Activated T-helper 2 cell treated with anti-CD3 and anti-CD28 coated beads, Interferon-gamma antibody, Interleukin-2, Interleukin-4, amounts not matched to agents 10 μg/mL and 5 μg/mL and 100 μg/mL, durations not matched to agents 14 hours and 24 hours and 36 hours (primary cell): ENCODE data around the gene BABAM2. TPM values are rescaled to one million over a fixed set of nuclear protein-coding genes. Genes with fewer than 3 reads are reported as not detected.
A peak's percentile ranks its signal among the peaks of the same experiment; 100 is the strongest.
"Not testable (repeated sequence)": the region's sequence is repeated elsewhere in the genome, so short reads cannot be mapped to it uniquely, and the experiment has no call there.

ENCODE experiments used
- DNase-seq: peaks from one replicate; pipeline ENCODE4 v3.0.0; 2021; ENCODE audit warnings: low spot score
- H3K27ac Mint-ChIP-seq: one replicate; pipeline ENCODE4 v1.8.0; 2021; ENCODE audit warnings: mixed read lengths
- H3K27me3 Mint-ChIP-seq: one replicate; pipeline ENCODE4 v1.8.0; 2021; ENCODE audit warnings: low read depth, mixed read lengths
- H3K36me3 Mint-ChIP-seq: one replicate; pipeline ENCODE4 v1.8.0; 2021; ENCODE audit warnings: low read depth, mixed read lengths
- H3K4me1 Mint-ChIP-seq: one replicate; pipeline ENCODE4 v1.8.0; 2021; ENCODE audit warnings: low read depth, mixed read lengths
- H3K4me3 Mint-ChIP-seq: one replicate; pipeline ENCODE4 v1.8.0; 2021; ENCODE audit warnings: low read depth, mild to moderate bottlenecking, moderate library complexity, mixed read lengths
- H3K9me3 Mint-ChIP-seq: one replicate; pipeline ENCODE4 v1.8.0; 2021; ENCODE audit warnings: mixed read lengths
- intact Hi-C: fragments of 100-400 bp; cut with micrococcal nuclease; formaldehyde crosslinking; loops from one replicate; pipeline ENCODE4 v1.15.1; 2023
- total RNA-seq: library from RNA; stranded (reverse); gene quantifications from 2 replicates; pipeline ENCODE4 v1.2.3, GENCODE V29; 2022

BABAM2 gene
- total RNA-seq, 1 donor from 2014 or later = 49.0 TPM

DNA sequence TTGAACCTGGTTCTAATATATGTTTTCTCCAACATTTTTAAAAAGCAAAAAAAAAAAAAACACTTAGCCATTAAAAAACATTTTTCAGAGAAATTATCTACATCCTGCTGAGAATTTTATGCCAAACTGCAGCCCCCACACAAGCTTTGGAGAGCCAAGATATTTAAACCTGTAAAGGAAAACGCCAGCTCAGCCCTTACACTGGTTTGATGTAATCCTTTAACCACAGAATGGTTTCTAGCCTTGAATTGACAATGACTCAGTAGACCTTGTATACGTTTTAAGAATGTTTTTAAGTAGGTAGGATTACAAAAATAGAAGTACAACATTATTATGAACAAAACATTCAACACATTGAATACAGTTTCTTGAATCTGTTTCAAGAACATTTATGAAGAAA, 113.6 kb downstream of the BABAM2 start:
- H3K9me3 Mint-ChIP-seq = no peaks in the 10 kb centered on the region
- H3K4me3 Mint-ChIP-seq = no peak overlapping the region
- DNase-seq = no peak
- H3K4me1 Mint-ChIP-seq = peaks cover 29% of the 10 kb centered on the region
- peaks cover 25% of the 10 kb centered on the region for H3K36me3 Mint-ChIP-seq
- intact Hi-C loops = loop anchor here (1.0 kb wide), 1 partner anchor 48 kb away; no protein-coding TSS in a partner anchor
- H3K27ac Mint-ChIP-seq = peak overlapping the region; percentile 38
- H3K27me3 Mint-ChIP-seq = no peaks in the 10 kb centered on the region

DNA sequence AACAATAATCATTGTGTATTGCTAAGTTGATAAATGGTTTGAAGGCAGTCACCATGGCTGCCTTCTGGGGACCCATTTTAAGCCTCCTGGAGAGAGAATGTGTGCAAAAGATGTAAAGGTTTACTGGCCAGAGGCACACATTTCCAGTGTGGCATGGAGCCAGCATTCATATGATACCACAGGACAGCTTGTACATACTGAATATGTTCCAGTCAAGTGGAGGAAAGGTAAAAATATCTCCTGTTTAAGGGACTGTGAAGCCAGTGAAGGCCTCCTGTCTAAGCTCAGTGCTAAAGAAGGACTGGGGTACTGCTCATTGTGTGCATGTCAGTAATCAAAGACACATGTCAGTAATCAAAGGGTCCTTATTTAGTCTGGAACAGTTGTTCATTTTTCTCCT, 119.2 kb downstream of the BABAM2 start:
- Mint-ChIP-seq H3K36me3 (peaks cover 13% of the 10 kb centered on the region), H3K9me3 (no peaks in the 10 kb centered on the region), H3K27ac (no peak overlapping the region), H3K4me3 (no peak overlapping the region), H3K27me3 (no peaks in the 10 kb centered on the region), H3K4me1 (peaks cover 5% of the 10 kb centered on the region)
- no peak for DNase-seq
- intact Hi-C loops = no loop called here

DNA sequence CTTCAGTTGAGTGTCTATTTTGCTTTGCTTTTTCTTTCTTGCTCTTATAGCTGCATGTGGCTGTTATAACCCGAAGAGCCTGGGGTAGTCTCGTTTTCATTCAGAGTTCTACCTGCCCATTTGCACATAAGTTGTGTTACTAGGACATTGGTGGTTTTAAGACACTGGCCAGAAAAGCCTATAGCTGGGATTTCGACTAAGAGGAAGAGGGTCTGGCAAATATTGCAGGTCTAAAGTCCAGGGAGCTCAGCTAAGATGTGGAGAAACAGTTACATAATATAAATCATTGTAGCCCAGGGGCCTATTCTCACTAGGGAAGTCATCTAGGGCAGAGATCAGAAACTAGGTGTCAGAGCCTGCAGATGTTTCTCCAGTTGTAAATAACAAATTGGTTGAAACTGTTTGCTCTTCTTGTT, 120.8 kb downstream of the BABAM2 start:
- H3K4me3 Mint-ChIP-seq = no peak overlapping the region
- intact Hi-C loops = no loop called here
- H3K4me1 Mint-ChIP-seq = peaks cover 2% of the 10 kb centered on the region
- H3K9me3 Mint-ChIP-seq = no peaks in the 10 kb centered on the region
- H3K36me3 Mint-ChIP-seq = peaks cover 16% of the 10 kb centered on the region
- H3K27me3 Mint-ChIP-seq = no peaks in the 10 kb centered on the region
- DNase-seq = no peak
- H3K27ac Mint-ChIP-seq = no peak overlapping the region

DNA sequence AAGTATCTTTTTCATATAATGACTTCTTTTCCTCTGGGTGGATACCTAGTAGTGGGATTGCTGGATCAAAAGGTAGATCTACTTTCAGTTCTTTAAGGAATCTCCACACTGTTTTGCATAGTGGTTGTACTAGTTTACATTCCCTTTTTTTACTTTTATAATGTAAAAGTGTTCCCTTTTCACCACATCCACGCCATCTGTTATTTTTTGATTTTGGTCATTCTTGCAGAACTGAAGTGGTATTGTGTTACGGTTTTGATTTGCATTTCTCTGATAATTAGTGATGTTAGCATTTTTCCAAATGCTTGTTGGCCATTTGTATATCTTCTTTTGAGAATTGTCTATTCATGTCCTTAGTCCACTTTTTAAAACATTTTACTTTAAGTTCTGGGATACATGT, 127.9 kb downstream of the BABAM2 start:
- DNase-seq, H3K4me3 Mint-ChIP-seq, H3K27ac Mint-ChIP-seq, intact Hi-C loops, H3K9me3 Mint-ChIP-seq, H3K27me3 Mint-ChIP-seq, H3K4me1 Mint-ChIP-seq: not testable (repeated sequence)
- H3K36me3 Mint-ChIP-seq = peaks cover 16% of the 10 kb centered on the region

DNA sequence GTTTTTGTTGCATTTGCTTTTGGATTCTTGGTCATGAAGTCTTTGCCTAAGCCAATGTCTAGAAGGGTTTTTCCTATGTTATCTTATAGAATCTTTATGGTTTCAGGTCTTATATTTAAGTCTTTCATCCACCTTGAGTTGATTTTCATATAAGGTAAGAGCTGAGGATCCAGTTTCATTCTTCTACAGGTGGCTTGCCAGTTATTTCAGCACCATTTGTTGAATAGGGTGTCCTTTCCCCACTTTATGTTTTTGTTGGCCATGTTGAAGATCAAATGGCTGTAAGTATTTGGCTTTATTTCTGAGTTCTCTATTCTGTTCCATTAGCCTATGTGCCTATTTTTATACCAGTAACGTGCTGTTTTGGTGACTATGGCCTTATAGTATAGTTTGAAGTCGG, 129.0 kb downstream of the BABAM2 start:
- H3K27me3 Mint-ChIP-seq, intact Hi-C loops, H3K27ac Mint-ChIP-seq, H3K4me3 Mint-ChIP-seq, H3K4me1 Mint-ChIP-seq, DNase-seq, H3K9me3 Mint-ChIP-seq: not testable (repeated sequence)
- H3K36me3 Mint-ChIP-seq = peaks cover 18% of the 10 kb centered on the region

DNA sequence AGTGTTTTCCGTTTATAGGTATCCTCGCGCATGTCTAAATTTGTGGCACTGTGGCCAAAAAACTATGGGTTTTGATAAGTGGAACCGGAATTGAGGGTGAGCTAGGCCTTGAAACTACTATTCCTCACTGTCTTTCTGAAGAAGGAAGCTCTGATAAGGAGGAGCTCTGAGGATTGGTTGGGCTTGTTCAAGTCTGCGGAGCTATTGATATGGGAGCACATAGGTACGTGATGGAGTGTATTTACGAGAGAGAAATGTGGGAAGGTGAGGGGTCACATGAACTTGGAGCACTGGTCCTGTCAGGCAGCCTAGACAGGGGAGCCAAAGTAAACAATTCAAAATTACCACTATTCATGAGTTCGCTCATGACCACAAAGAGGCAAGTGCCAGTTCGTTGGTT, 131.4 kb downstream of the BABAM2 start:
- intact Hi-C loops = no loop called here
- peaks cover 16% of the 10 kb centered on the region for H3K9me3 Mint-ChIP-seq
- no peak overlapping the region for H3K4me3 Mint-ChIP-seq
- H3K36me3 Mint-ChIP-seq = peaks cover 33% of the 10 kb centered on the region
- no peaks in the 10 kb centered on the region for H3K27me3 Mint-ChIP-seq
- H3K27ac Mint-ChIP-seq = no peak overlapping the region
- DNase-seq = no peak
- H3K4me1 Mint-ChIP-seq = peaks cover 8% of the 10 kb centered on the region

DNA sequence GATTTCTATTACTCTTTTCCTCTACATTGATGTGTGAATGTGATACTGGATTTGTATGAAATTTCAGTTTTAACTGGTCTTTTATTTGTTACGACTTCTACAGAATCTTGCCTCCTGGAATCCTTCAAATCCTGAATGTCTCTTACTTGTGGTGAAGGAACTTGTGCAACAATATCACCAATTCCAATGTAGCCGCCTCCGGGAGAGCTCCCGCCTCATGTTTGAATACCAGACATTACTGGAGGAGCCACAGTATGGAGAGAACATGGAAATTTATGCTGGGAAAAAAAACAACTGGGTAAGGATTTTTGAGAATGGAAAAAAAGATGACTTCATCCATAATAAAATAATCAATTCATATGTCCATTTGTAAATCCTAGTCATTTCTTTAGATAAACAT, 134.6 kb downstream of the BABAM2 start:
- peaks cover 7% of the 10 kb centered on the region for H3K4me1 Mint-ChIP-seq
- H3K9me3 Mint-ChIP-seq = peaks cover 15% of the 10 kb centered on the region
- peaks cover 41% of the 10 kb centered on the region for H3K36me3 Mint-ChIP-seq
- no peak overlapping the region for H3K4me3 Mint-ChIP-seq
- no peak for DNase-seq
- H3K27me3 Mint-ChIP-seq = no peaks in the 10 kb centered on the region
- intact Hi-C loops = no loop called here
- no peak overlapping the region for H3K27ac Mint-ChIP-seq

DNA sequence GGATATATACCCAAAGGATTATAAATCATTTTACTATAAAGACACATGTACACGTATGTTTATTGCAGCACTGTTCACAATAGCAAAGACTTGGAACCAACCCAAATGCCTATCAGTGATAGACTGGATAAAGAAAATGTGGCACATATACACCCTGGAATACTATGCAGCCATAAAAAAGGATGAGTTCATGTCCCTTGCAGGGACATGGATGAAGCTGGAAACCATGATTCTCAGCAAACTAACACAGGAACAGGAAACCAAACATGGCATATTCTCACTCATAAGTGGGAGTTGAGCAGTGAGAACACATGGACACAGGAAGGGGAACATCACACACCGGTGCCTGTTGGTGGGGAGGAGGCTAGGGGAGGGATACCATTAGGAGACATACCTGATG, 135.7 kb downstream of the BABAM2 start:
- DNase-seq, H3K27me3 Mint-ChIP-seq, H3K27ac Mint-ChIP-seq, H3K4me3 Mint-ChIP-seq, intact Hi-C loops: not testable (repeated sequence)
- peaks cover 11% of the 10 kb centered on the region for H3K4me1 Mint-ChIP-seq
- H3K9me3 Mint-ChIP-seq = peaks cover 15% of the 10 kb centered on the region
- H3K36me3 Mint-ChIP-seq = peaks cover 43% of the 10 kb centered on the region

DNA sequence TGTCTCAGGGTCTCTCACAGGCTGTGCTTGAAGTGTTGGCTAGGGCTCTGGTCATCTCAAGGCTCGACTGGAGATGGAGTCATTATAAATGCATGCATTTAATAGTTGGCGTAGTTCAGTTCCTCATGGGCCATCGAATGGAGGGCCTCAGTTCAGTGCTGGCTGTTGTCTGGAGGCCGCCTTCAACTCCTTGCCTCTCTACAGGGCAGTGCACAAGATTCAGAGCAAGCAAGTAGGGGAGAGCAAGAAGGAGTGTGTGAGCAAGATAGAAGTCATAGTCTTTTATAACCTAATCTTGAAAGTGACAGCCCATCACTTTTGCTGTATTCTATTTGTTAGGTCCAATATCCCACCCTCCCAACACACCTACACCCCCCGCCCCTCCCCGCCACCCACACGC, 137.5 kb downstream of the BABAM2 start:
- H3K4me1 Mint-ChIP-seq = peaks cover 14% of the 10 kb centered on the region
- H3K36me3 Mint-ChIP-seq = peaks cover 42% of the 10 kb centered on the region
- no peaks in the 10 kb centered on the region for H3K27me3 Mint-ChIP-seq
- no peak overlapping the region for H3K27ac Mint-ChIP-seq
- no peak for DNase-seq
- peaks cover 15% of the 10 kb centered on the region for H3K9me3 Mint-ChIP-seq
- intact Hi-C loops = no loop called here
- H3K4me3 Mint-ChIP-seq = no peak overlapping the region

DNA sequence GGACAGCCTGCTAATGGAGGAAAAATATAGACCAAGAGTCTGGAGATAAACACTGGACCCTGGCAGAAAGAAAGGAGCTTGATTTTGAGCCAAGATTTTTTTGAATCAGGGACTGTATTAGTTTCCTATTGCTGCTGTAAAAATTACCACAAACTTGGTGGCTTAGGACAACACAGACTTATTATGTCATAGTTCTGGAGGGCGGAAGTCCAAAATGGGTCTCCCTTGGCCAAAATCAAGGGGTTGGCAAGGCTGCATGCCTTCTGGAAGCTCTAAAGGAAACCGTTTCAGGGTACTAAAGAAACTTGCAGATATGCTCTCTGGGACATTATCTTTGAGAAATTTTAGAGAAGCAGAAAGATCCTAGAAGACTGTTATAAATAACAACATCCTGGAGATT, 140.1 kb downstream of the BABAM2 start:
- peaks cover 25% of the 10 kb centered on the region for H3K4me1 Mint-ChIP-seq
- intact Hi-C loops = no loop called here
- no peak overlapping the region for H3K4me3 Mint-ChIP-seq
- H3K27me3 Mint-ChIP-seq = no peaks in the 10 kb centered on the region
- H3K27ac Mint-ChIP-seq = no peak overlapping the region
- no peak for DNase-seq
- H3K9me3 Mint-ChIP-seq = peaks cover 15% of the 10 kb centered on the region
- peaks cover 33% of the 10 kb centered on the region for H3K36me3 Mint-ChIP-seq

DNA sequence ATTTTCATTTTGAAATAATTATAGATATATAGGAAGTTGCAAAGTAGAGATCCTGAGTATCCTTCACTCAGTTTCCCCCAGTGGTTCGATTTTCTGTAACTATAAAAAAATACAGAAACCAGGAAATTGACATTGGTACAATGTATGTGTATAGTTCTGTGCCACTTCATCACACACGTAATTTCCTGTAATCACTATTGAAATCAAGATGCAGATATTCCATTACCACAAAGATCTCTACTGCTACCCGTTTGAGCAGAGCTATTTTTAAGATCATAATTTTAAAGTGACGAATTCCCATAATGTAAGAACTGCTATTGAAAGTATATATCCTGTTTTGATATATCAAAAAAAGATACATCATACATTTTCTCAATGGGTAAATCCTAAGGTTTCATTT, 142.3 kb downstream of the BABAM2 start:
- H3K36me3 Mint-ChIP-seq = peaks cover 15% of the 10 kb centered on the region
- DNase-seq = no peak
- H3K9me3 Mint-ChIP-seq = no peaks in the 10 kb centered on the region
- peaks cover 19% of the 10 kb centered on the region for H3K4me1 Mint-ChIP-seq
- H3K27ac Mint-ChIP-seq = no peak overlapping the region
- no peak overlapping the region for H3K4me3 Mint-ChIP-seq
- intact Hi-C loops = no loop called here
- no peaks in the 10 kb centered on the region for H3K27me3 Mint-ChIP-seq

DNA sequence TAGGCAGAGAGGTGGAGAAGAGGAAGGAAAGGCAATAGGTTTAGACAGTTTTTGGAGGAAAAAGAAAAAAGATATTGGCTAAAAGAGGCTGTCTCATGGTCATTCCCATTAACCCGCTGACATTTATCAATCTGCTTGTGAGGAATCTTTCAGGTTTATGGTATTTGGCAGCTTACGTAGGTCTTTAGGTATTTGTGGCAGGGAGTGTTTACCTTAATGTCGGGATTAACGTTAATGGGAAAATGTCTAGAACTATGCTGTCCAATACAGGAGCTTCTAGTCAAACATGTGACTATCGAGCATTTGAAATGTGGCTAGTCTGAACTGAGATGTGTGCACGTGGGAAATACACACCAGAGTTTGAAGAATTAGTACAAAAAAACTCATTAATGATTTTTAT, 144.2 kb downstream of the BABAM2 start:
- H3K27me3 Mint-ChIP-seq = no peaks in the 10 kb centered on the region
- intact Hi-C loops = no loop called here
- no peaks in the 10 kb centered on the region for H3K9me3 Mint-ChIP-seq
- H3K36me3 Mint-ChIP-seq = peaks cover 14% of the 10 kb centered on the region
- peaks cover 25% of the 10 kb centered on the region for H3K4me1 Mint-ChIP-seq
- no peak overlapping the region for H3K4me3 Mint-ChIP-seq
- no peak for DNase-seq
- H3K27ac Mint-ChIP-seq = no peak overlapping the region

DNA sequence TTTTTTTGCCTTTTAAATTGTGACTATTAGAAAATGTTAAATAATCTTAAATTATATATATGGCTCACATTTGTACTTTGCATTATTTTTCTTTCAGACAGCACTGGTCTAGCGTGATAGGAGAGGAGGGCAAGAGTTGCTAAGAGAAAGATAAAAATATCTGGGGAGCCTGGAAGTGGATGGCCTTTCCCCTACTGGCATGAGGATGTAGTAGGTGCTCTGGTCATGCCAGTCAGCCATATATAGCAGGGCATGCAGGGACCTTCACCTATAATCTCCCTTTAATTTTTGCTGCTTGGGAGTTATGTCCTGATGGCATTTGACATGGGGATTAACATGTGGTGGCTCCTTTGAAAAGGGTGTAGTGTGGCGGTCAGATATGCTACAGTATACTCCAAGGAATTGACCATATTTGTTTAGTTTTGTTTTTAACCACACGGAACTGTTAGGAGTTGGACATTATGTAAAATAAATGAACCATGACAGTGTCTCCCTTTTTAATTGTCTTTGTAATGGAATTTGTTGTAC, 144.7 kb downstream of the BABAM2 start:
- H3K4me1 Mint-ChIP-seq = peaks cover 25% of the 10 kb centered on the region
- no peaks in the 10 kb centered on the region for H3K9me3 Mint-ChIP-seq
- no peak overlapping the region for H3K4me3 Mint-ChIP-seq
- intact Hi-C loops = no loop called here
- H3K36me3 Mint-ChIP-seq = peaks cover 13% of the 10 kb centered on the region
- H3K27ac Mint-ChIP-seq = no peak overlapping the region
- DNase-seq = no peak
- H3K27me3 Mint-ChIP-seq = no peaks in the 10 kb centered on the region

DNA sequence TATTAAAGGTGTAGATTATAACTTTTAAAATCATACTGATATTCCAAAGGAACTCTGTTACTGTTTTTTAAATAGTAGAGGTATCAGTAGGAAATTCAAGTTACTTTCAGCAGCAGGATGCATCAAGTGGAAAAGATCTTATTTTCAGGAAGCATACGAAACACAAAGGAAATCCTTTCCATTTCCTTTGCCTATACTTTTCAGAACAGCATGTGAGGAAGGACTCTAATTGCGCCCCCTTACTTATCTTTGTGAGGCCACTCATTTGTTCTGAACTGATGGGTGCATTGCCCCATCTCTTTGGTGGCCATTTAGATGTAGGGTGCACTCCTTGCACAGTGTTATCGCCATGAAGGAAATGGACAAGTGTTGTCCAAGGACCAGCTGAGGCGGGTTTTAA, 145.3 kb downstream of the BABAM2 start:
- Mint-ChIP-seq H3K27me3 (no peaks in the 10 kb centered on the region), H3K4me3 (no peak overlapping the region), H3K4me1 (peaks cover 22% of the 10 kb centered on the region), H3K36me3 (peaks cover 11% of the 10 kb centered on the region), H3K9me3 (no peaks in the 10 kb centered on the region), H3K27ac (no peak overlapping the region)
- DNase-seq = no peak
- intact Hi-C loops = no loop called here
